Astrocyte (in vitro differentiated cells and primary cell): Measurements from ENCODE around the gene SUN2. TPM values are rescaled to one million over a fixed set of nuclear protein-coding genes. Genes with fewer than 3 reads are reported as not detected.

Experiments
- DNase-seq: peaks from one replicate; pipeline ENCODE4 v3.0.0-alpha.2; 2010; ENCODE audit warnings: low read depth
- FAIRE-seq: peaks from 2 replicates; lab custom pipeline; 2011; peaks lifted over from hg19 to GRCh38; lab: Jason Lieb, UNC
- H2AFZ ChIP-seq: 2 replicates; pipeline ENCODE4 v1.6.0; 2012; ENCODE audit warnings: low read depth, low read length, inconsistent platforms
- H3K27ac ChIP-seq: 2 replicates; pipeline ENCODE4 v1.5.1; 2011; ENCODE audit warnings: low read depth, low read length, inconsistent platforms
- H3K27me3 ChIP-seq: 2 replicates; pipeline ENCODE4 v1.6.0; 2011; ENCODE audit warnings: low read length, inconsistent platforms; ENCODE audit not compliant: insufficient read depth
- H3K36me3 ChIP-seq: 2 replicates; pipeline ENCODE4 v1.5.1; 2011; ENCODE audit warnings: low read length, inconsistent platforms; ENCODE audit not compliant: insufficient read depth
- H3K4me1 ChIP-seq: 2 replicates; pipeline ENCODE4 v1.5.1; 2011; ENCODE audit warnings: low read length, inconsistent platforms; ENCODE audit not compliant: insufficient read depth
- H3K4me2 ChIP-seq: 2 replicates; pipeline ENCODE4 v1.6.0; 2012; ENCODE audit warnings: low read length, inconsistent platforms
- H3K4me3 ChIP-seq: 2 replicates; pipeline ENCODE4 v1.5.1; 2011; ENCODE audit warnings: low read depth, mild to moderate bottlenecking, low read length, inconsistent platforms; ENCODE audit not compliant: insufficient read depth
- H3K79me2 ChIP-seq: 2 replicates; pipeline ENCODE4 v1.6.0; 2012; ENCODE audit warnings: mild to moderate bottlenecking, low read length, inconsistent platforms; ENCODE audit not compliant: insufficient read depth
- H3K9ac ChIP-seq: 2 replicates; pipeline ENCODE4 v1.6.0; 2012; ENCODE audit warnings: mild to moderate bottlenecking, low read length, inconsistent platforms
- H3K9me3 ChIP-seq: 2 replicates; pipeline ENCODE4 v1.5.1; 2012; ENCODE audit warnings: low read depth, mild to moderate bottlenecking, low read length, inconsistent platforms; ENCODE audit not compliant: insufficient read depth
- H4K20me1 ChIP-seq: 2 replicates; pipeline ENCODE4 v1.6.0; 2012; ENCODE audit warnings: low read length, inconsistent platforms; ENCODE audit not compliant: insufficient read depth
- H3K27ac Mint-ChIP-seq: one replicate; pipeline ENCODE4 v1.8.0; 2021; ENCODE audit warnings: mild to moderate bottlenecking, mixed read lengths; ENCODE audit not compliant: unreplicated experiment
- H3K27me3 Mint-ChIP-seq: one replicate; pipeline ENCODE4 v1.8.0; 2021; ENCODE audit warnings: low read depth, mixed read lengths; ENCODE audit not compliant: unreplicated experiment
- H3K36me3 Mint-ChIP-seq: one replicate; pipeline ENCODE4 v1.8.0; 2021; ENCODE audit warnings: low read depth, mixed read lengths; ENCODE audit not compliant: unreplicated experiment
- H3K4me1 Mint-ChIP-seq: one replicate; pipeline ENCODE4 v1.8.0; 2021; ENCODE audit warnings: low read depth, mixed read lengths; ENCODE audit not compliant: unreplicated experiment
- H3K4me3 Mint-ChIP-seq: one replicate; pipeline ENCODE4 v1.8.0; 2021; ENCODE audit warnings: mild to moderate bottlenecking, moderate library complexity, mixed read lengths; ENCODE audit not compliant: unreplicated experiment
- H3K9me3 Mint-ChIP-seq: one replicate; pipeline ENCODE4 v1.8.0; 2021; ENCODE audit warnings: mild to moderate bottlenecking, mixed read lengths; ENCODE audit not compliant: unreplicated experiment
- EZH2 ChIP-seq: IDR thresholded peaks from 2 replicates; pipeline ENCODE4 v1.6.1; 2012; ENCODE audit warnings: mild to moderate bottlenecking, low read length, inconsistent platforms; ENCODE audit not compliant: insufficient read depth
- total RNA-seq: library from RNA; stranded (reverse); gene quantifications from 2 replicates; pipeline ENCODE4 v1.2.1, GENCODE V29; 2021
- TF ChIP-seq, protein P1 (sequence below): IDR thresholded peaks from 2 replicates; pipeline ENCODE4 v1.5.1; 2011; ENCODE audit warnings: low read depth, mild to moderate bottlenecking, inconsistent platforms, low read length, moderate library complexity; ENCODE audit not compliant: insufficient read depth

Gene SUN2
- total RNA-seq, 1 donor from 2014 or later = 46.5 TPM

DNA sequence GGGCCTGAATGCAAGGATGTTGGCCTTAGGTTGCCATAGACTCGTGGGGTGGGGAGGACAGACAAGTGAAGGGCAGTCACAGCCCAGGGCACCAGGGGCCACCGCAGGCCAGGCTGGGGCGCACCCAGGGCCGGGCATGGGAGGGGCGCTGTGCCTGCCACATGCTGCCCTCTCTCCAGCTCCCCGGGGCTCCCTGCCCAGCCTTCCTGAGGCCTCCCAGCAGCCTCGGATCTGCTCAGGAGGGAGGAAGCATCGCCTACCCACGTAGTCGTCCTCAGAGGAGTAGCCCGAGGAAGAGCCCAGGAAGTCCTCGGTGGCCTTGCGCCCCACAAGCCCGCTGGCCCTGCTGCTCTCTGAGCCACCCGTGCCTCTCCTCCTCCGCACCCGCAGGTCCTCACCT lies 5.2 kb downstream of the SUN2 start:
- Mint-ChIP-seq H3K9me3 (no peaks in the 10 kb centered on the region), H3K4me1 (peaks cover 1% of the 10 kb centered on the region), H3K36me3 (peaks cover 7% of the 10 kb centered on the region), H3K27me3 (no peaks in the 10 kb centered on the region), H3K27ac (no peak overlapping the region), H3K4me3 (no peak overlapping the region)
- no peaks in the 10 kb centered on the region for H3K27me3 ChIP-seq
- H3K27ac ChIP-seq = no peak overlapping the region
- DNase-seq (no peak), FAIRE-seq (no peak)
- no peak overlapping the region for H2AFZ ChIP-seq
- no peak for TF ChIP-seq EZH2
- TF ChIP-seq, protein P1, sequence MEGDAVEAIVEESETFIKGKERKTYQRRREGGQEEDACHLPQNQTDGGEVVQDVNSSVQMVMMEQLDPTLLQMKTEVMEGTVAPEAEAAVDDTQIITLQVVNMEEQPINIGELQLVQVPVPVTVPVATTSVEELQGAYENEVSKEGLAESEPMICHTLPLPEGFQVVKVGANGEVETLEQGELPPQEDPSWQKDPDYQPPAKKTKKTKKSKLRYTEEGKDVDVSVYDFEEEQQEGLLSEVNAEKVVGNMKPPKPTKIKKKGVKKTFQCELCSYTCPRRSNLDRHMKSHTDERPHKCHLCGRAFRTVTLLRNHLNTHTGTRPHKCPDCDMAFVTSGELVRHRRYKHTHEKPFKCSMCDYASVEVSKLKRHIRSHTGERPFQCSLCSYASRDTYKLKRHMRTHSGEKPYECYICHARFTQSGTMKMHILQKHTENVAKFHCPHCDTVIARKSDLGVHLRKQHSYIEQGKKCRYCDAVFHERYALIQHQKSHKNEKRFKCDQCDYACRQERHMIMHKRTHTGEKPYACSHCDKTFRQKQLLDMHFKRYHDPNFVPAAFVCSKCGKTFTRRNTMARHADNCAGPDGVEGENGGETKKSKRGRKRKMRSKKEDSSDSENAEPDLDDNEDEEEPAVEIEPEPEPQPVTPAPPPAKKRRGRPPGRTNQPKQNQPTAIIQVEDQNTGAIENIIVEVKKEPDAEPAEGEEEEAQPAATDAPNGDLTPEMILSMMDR = no peak
- no peak overlapping the region for H3K4me2 ChIP-seq
- H3K4me3 ChIP-seq = no peak overlapping the region
- H3K9me3 ChIP-seq = no peaks in the 10 kb centered on the region
- H3K36me3 ChIP-seq = peaks cover 19% of the 10 kb centered on the region
- peaks cover 17% of the 10 kb centered on the region for H3K79me2 ChIP-seq
- no peaks in the 10 kb centered on the region for H4K20me1 ChIP-seq
- peaks cover 13% of the 10 kb centered on the region for H3K4me1 ChIP-seq
- H3K9ac ChIP-seq = no peak overlapping the region

DNA sequence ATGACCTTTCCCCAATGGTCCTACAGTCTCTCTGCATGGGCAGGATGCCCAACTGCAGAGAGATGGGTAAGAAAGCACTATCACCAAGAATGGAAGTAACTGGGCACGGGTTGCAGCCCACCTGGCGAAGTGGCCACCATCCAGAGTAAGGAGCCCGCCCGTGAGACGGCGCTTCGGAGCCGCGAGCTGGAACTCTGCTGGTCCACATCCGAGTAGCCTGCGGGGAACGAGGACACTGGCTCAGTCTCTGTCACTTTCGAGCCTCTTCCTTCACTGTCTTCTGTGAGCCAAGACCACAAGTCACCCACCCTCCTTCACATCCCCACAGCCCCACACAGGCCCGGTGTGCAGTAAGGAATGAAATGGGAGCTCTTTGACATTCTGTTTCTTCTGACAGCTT lies 5.7 kb downstream of the SUN2 start:
- no peaks in the 10 kb centered on the region for H4K20me1 ChIP-seq
- peaks cover 13% of the 10 kb centered on the region for H3K4me1 ChIP-seq
- H3K27ac ChIP-seq = no peak overlapping the region
- peaks cover 24% of the 10 kb centered on the region for H3K36me3 ChIP-seq
- no peaks in the 10 kb centered on the region for H3K27me3 ChIP-seq
- H3K4me3 ChIP-seq = no peak overlapping the region
- Mint-ChIP-seq H3K4me3 (no peak overlapping the region), H3K4me1 (peaks cover 1% of the 10 kb centered on the region), H3K36me3 (peaks cover 9% of the 10 kb centered on the region), H3K27me3 (no peaks in the 10 kb centered on the region), H3K9me3 (no peaks in the 10 kb centered on the region), H3K27ac (no peak overlapping the region)
- DNase-seq (no peak), FAIRE-seq (no peak)
- no peak overlapping the region for H3K9ac ChIP-seq
- TF ChIP-seq, protein P1 = no peak
- TF ChIP-seq EZH2 = no peak
- H3K9me3 ChIP-seq = no peaks in the 10 kb centered on the region
- no peak overlapping the region for H2AFZ ChIP-seq
- H3K4me2 ChIP-seq = no peak overlapping the region
- peaks cover 17% of the 10 kb centered on the region for H3K79me2 ChIP-seq

DNA sequence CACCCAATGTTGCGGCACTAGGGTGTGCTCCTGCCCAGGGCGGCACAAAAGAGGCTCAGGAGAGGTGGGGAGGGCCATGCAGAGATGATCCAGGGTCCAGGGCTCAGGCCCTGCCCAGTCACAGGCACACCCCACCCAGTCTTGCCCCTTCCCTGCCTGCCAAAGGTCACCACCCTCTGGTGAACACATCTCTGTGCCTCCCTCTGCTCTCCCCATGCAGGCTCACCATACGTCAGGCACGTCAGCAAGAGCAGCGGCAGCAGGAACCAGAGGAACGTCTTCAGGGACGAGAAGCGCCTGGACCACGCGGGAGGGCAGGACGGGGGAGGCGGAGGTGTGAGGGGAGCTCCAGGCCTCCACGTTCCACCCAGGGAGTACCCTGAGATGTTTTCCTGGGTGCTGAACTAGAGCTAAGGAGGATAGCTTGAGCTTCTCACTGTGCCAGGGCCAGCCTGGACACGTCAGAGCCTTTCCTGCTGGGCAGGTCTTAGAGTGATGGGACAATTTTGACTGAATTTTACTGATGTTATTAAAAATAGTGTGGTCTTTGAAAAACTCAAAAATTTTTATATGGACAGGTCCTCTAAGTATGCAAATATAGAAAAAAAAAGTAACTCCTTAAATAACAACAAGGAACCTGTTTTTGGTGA lies 7.2 kb downstream of the SUN2 start:
- no peaks in the 10 kb centered on the region for H3K27me3 ChIP-seq
- H2AFZ ChIP-seq = no peak overlapping the region
- no peak overlapping the region for H3K4me3 ChIP-seq
- no peak overlapping the region for H3K4me2 ChIP-seq
- H3K9ac ChIP-seq = no peak overlapping the region
- H4K20me1 ChIP-seq = no peaks in the 10 kb centered on the region
- H3K79me2 ChIP-seq = peaks cover 2% of the 10 kb centered on the region
- H3K4me3 Mint-ChIP-seq = no peak overlapping the region
- no peak for DNase-seq
- peaks cover 31% of the 10 kb centered on the region for H3K36me3 ChIP-seq
- peaks cover 1% of the 10 kb centered on the region for H3K4me1 Mint-ChIP-seq
- no peak overlapping the region for H3K27ac ChIP-seq
- no peaks in the 10 kb centered on the region for H3K27me3 Mint-ChIP-seq
- H3K27ac Mint-ChIP-seq = no peak overlapping the region
- H3K9me3 Mint-ChIP-seq = no peaks in the 10 kb centered on the region
- FAIRE-seq = no peak
- H3K36me3 Mint-ChIP-seq = peaks cover 12% of the 10 kb centered on the region
- no peaks in the 10 kb centered on the region for H3K4me1 ChIP-seq
- TF ChIP-seq EZH2 = no peak
- TF ChIP-seq, protein P1 = no peak
- no peaks in the 10 kb centered on the region for H3K9me3 ChIP-seq
